ENCODE results near the gene EPN1. TPM values are rescaled to one million over a fixed set of nuclear protein-coding genes. Genes with fewer than 3 reads are reported as not detected.

The EPN1 gene
- total RNA-seq, 8 experiments from 2014 or later, result 21.8 to 79.7 (median 50.3) TPM

DNA sequence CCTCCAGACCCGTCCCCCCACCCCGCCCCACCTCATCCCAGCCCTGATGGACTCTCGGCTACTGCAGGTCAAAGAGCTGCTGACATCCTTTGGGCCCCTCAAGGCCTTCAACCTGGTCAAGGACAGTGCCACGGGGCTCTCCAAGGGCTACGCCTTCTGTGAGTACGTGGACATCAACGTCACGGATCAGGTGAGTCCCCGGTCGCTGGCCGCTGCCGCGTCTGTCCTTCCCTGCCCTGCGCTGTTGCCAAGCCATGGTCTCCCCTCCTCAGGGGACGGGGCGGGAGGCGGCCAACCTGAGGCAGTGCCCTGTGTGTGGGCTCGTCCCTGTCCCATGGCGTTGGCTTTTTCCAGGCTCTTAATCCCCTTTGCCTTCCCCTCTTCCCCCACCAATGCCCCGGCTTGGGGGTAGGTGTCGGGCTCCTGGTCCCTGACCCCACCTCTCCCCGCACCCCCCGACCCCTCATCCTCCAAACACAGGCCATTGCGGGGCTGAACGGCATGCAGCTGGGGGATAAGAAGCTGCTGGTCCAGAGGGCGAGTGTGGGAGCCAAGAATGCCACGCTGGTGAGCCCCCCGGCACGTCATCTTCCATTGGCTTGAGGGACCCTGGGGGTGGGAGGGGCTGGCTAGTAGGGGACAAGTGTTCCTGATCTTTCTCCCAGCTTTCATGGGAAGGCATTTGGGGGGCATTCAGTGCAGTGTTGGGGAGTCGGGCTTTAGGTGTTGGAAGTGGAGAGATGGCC, 6.2 kb upstream of the EPN1 start:
- ATAC-seq (replicated peaks in 6 of 8), result peak in 1 of 8 experiments; percentile 8
- Histone ChIP-seq H3K27ac (no peak overlapping the region), H3K4me3 (no peak overlapping the region), H3K4me1 (replicated peaks in 1 of 2) (peaks cover 0 to 5% of the 10 kb centered on the region in 2 donors)
- 87 to 100% methylated on average over 1 to 3 of the region's 30 CpGs; no CpG with 5 or more reads in 8 of the 10 experiments for WGBS, 10 experiments
- in situ Hi-C loops (cut with MboI; ENCODE audit: low pct_unique_long_range_greater_than_20kb in 2 of 9, low sequenced_read_pairs in 9 of 9, unreplicated experiment in 9 of 9), result no loop called here

DNA sequence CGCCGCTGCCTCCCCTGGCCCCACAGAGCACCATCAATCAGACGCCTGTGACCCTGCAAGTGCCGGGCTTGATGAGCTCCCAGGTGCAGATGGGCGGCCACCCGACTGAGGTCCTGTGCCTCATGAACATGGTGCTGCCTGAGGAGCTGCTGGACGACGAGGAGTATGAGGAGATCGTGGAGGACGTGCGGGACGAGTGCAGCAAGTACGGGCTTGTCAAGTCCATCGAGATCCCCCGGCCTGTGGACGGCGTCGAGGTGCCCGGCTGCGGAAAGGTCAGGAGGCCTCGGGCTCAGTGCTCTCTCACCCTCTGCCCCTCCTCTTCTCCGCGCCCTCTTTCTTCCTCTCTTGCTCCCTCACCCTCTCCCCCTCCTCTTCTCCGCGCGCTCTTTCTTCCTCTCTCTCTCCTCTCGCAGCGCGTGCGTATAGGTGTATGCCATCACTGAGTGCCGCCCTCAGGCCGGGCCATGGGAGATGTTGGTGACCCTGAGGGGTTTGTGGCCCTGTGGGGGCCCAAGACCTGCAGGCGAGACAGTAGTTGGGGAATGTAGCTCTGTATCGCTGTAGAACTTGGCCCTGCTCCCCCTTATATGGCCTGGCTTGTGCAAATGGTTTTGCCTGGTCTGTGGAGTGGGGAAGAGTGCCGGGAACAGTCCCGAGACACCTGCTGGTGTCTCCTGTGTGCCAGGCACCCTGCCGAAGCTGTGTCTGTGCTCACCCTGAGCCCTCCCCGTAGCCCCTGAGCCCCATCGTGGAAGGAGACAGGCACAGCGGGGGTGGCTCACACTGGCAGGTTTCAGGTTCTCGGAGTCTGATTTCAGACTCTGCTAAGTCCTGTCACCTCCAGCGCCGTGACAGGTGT, 5.4 kb upstream of the EPN1 start:
- in situ Hi-C loops (cut with MboI; ENCODE audit: low pct_unique_long_range_greater_than_20kb in 2 of 9, low sequenced_read_pairs in 9 of 9, unreplicated experiment in 9 of 9), result no loop called here
- Histone ChIP-seq H3K4me1 (replicated peaks in 1 of 2) (peaks cover 0 to 10% of the 10 kb centered on the region in 2 donors), H3K4me3 (no peak overlapping the region), H3K27ac (no peak overlapping the region)
- whole genome bisulfite sequencing, 10 experiments, result 90 to 100% (median 92%) methylated on average over 1 to 6 of the region's 43 CpGs; no CpG with 5 or more reads in 6 of the 10 experiments
- no peak for ATAC-seq (replicated peaks in 6 of 8)

DNA sequence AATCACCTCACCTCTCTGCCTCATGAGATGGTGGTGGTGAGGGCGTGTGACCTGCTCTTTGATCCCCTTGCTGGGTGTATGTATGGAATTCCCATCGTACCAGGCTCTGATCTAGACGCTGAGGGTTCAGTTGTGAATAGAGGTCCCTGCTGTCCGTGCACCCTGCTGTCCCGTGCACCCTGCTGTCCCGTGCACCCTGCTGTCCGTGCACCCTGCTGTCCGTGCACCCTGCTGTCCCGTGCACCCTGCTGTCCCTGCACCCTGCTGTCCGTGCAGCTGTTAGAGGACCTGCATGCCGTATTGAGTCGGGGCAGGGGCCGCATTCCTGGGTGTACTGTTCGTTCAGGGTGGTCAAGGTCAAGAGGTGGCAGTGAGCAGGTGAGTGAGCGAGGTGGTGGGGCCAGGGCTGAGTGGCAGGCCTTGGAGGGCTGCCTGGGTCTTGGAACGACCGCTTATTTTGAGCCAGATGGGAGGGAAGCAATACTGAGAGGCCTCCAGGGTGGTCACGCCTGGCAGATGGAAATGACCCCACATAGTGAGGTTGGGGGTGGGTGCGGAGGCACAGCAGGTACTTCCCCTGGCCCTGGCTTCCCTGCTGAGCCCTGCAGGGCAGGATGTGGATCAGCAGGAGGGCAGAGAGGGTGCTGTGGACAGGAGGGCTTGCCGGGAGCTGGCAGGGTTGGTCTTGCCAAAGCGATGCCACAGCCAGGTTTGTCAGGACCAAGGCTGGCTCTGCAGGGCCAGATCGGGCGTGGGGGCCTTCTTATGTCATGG, 4.6 kb upstream of the EPN1 start:
- 80 to 97% (median 87%) methylated on average over 2 to 14 of the region's 23 CpGs; no CpG with 5 or more reads in 3 of the 10 experiments for WGBS, 10 experiments
- in situ Hi-C loops (cut with MboI; ENCODE audit: low pct_unique_long_range_greater_than_20kb in 2 of 9, low sequenced_read_pairs in 9 of 9, unreplicated experiment in 9 of 9), result no loop called here
- Histone ChIP-seq H3K4me3 (no peak overlapping the region), H3K4me1 (replicated peaks in 1 of 2) (peaks cover 0 to 10% of the 10 kb centered on the region in 2 donors), H3K27ac (no peak overlapping the region)
- ATAC-seq (replicated peaks in 6 of 8), result no peak

DNA sequence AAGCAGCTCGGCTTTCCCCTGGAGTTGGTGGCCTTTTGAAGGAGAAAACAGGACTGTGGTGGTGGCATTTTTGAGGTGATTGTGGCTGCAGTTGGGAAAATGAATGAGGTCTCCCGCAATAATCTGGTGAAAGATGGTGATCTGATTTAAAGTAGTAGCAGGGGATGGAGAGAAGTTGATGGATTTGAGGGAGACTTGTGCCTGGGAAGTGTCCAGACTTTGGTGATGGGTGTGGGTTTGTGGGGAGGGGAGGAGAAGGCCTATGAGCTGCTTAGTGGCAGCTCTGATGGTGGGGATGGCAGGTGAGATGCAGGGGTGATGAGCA, 4.0 kb upstream of the EPN1 start:
- in situ Hi-C loops (cut with MboI; ENCODE audit: low pct_unique_long_range_greater_than_20kb in 2 of 9, low sequenced_read_pairs in 9 of 9, unreplicated experiment in 9 of 9), result no loop called here
- WGBS, 10 experiments, result 80 to 100% (median 94%) methylated on average over 1 of the region's 2 CpGs; no CpG with 5 or more reads in 6 of the 10 experiments
- H3K27ac ChIP-seq, result no peak overlapping the region

DNA sequence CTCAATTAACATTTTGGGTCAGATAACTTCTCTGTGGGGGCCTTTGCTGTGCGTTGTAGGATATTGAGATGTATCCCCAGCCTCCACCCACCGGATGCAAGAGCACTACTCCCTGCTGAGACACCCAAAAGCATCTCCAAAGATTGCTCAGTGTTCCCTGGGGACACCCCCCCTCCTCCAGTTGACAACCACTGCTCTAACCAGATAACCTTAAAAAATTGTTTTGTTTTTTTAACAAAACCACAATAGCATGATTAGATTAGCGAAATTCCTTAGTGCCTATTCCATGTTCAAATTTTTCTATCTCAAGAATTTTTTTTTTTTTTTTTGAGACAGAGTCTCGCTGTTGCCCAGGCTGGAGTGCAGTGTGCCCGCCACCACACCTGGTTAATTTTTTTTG, 2.6 kb upstream of the EPN1 start:
- ATAC-seq (replicated peaks in 6 of 8), result no peak
- Histone ChIP-seq H3K27ac (no peak overlapping the region), H3K4me3 (no peak overlapping the region), H3K4me1 (replicated peaks in 1 of 2) (peaks cover 10 to 20% of the 10 kb centered on the region in 2 donors)
- in situ Hi-C loops (cut with MboI; ENCODE audit: low pct_unique_long_range_greater_than_20kb in 2 of 9, low sequenced_read_pairs in 9 of 9, unreplicated experiment in 9 of 9), result no loop called here
- 42 to 100% (median 84%) methylated on average over 2 to 5 of the region's 5 CpGs for WGBS, 10 experiments

More for the DNA sequence above, 4.0 kb upstream of the EPN1 start:
- H3K4me1 ChIP-seq (replicated peaks in 1 of 2), result peaks cover 0 to 11% of the 10 kb centered on the region in 2 donors
- no peak for ATAC-seq (replicated peaks in 6 of 8)
- no peak overlapping the region for H3K4me3 ChIP-seq

DNA sequence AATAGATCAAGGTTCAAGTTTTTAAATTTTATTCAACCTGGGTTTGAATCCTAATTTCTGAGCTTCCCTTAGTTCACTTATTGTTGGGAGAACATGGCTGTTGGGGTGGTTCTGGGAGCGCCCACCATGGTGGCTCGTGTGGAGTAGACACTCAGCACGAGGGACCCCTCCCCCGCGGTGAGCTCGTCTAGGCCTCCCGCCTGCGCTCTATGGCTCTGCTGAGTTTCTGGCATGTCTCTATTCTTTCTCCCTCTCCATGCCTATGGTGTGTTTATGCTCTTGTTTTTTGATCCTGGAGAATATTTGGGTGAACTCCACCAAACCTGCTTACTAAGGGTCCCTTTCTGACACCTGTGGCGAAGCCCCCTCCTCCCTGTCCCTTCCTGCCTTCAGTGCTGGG, 1.6 kb upstream of the EPN1 start:
- no peak for ATAC-seq (replicated peaks in 6 of 8)
- H3K27ac ChIP-seq, result no peak overlapping the region
- peaks cover 10 to 20% of the 10 kb centered on the region in 2 donors for H3K4me1 ChIP-seq (replicated peaks in 1 of 2)
- WGBS, 10 experiments, result 56 to 100% (median 76%) methylated on average over 1 to 8 of the region's 9 CpGs; no CpG with 5 or more reads in 6 of the 10 experiments
- in situ Hi-C loops (cut with MboI; ENCODE audit: low pct_unique_long_range_greater_than_20kb in 2 of 9, low sequenced_read_pairs in 9 of 9, unreplicated experiment in 9 of 9), result no loop called here
- H3K4me3 ChIP-seq, result no peak overlapping the region

DNA sequence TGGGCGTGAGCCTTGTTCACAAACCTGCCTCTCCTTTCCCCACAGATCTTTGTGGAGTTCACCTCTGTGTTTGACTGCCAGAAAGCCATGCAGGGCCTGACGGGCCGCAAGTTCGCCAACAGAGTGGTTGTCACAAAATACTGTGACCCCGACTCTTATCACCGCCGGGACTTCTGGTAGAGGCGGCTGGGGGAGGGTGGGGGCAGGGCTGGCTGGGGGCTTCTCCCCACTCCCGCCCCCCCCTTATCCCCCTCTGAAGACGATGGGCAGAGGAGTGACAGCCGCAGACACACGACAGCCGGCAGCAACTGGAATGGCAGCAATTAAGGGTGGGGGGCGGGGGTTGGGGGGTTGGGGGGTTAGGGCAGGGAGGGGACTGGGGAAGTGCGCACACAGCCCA, 1.1 kb upstream of the EPN1 start:
- peak overlapping the region in 3 of 5 donors; percentile 68 to 83 (median 75) for H3K4me3 ChIP-seq
- 60 to 80% methylated on average over 1 of the region's 15 CpGs; no CpG with 5 or more reads in 8 of the 10 experiments for WGBS, 10 experiments
- in situ Hi-C loops (cut with MboI; ENCODE audit: low pct_unique_long_range_greater_than_20kb in 2 of 9, low sequenced_read_pairs in 9 of 9, unreplicated experiment in 9 of 9), result no loop called here
- peaks cover 10 to 20% of the 10 kb centered on the region in 2 donors for H3K4me1 ChIP-seq (replicated peaks in 1 of 2)
- peak overlapping the region in 1 of 2 donors; percentile 92 for H3K27ac ChIP-seq
- no peak for ATAC-seq (replicated peaks in 6 of 8)

DNA sequence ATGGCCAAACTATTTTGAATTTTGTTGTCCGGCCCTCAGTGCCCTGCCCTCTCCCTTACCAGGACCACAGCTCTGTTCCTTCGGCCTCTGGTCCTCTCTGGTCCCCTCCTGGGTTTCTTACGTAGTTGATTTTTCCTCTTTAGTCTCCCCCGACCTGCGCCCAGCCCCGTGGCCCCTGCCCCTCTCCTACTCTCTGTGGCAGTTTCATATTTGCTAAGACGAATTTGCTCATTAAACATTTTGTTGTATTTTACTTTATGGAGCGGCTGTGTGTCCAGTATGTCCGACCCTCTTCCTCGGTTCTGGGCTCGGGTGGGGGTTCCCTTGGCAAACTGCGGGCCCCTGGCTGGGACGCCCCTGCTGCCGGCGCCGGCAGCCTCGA, 576 bp upstream of the EPN1 start:
- in situ Hi-C loops (cut with MboI; ENCODE audit: low pct_unique_long_range_greater_than_20kb in 2 of 9, low sequenced_read_pairs in 9 of 9, unreplicated experiment in 9 of 9), result no loop called here
- peaks cover 10 to 20% of the 10 kb centered on the region in 2 donors for H3K4me1 ChIP-seq (replicated peaks in 1 of 2)
- ATAC-seq (replicated peaks in 6 of 8), result peak in 3 of 8 experiments; percentile 0 to 1 (median 0)
- H3K27ac ChIP-seq, result peak overlapping the region; percentile 66 to 92
- 10 to 76% (median 42%) methylated on average over 2 to 4 of the region's 17 CpGs; no CpG with 5 or more reads in 6 of the 10 experiments for WGBS, 10 experiments
- H3K4me3 ChIP-seq, result peak overlapping the region; percentile 68 to 98 (median 83)

DNA sequence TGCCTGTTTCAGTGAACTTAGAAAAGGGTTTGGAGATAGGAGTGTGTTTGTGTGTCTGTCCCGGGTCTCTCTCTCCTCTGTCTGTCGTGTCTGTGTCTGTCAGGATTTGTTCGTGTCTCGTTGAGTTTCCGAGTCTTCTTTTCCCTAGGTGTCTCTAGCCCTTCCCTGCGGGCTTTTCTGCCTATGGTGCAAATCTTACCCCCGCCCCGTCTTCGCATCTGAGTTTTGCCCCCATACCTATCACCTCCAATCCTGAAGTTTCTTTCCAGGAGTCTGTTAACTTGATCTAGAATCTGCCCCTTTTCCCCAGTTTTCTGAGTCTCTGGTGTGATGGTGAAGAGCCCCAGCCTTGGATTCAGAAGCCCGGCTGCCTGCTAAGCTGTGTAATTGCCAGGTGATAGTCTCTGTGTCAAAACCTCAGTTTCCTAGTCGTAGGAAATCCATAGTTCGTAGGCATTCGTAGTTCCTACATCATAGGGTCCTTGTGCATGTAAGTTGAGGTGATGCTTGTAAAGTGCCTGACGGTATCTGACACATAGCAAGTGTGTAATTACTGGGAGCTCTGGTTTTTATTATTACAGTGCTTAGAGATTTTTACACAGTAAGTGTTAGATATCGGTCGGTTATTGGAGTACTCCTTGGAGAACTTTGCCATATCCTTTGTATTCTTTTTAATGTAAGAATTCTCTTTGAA, 782 bp downstream of the EPN1 start:
- H3K27ac ChIP-seq, result peak overlapping the region; percentile 88 to 92
- in situ Hi-C loops (cut with MboI; ENCODE audit: low pct_unique_long_range_greater_than_20kb in 2 of 9, low sequenced_read_pairs in 9 of 9, unreplicated experiment in 9 of 9), result no loop called here
- no peak for ATAC-seq (replicated peaks in 6 of 8)
- WGBS, 10 experiments, result 0 to 40% (median 24%) methylated on average over 1 to 13 of the region's 16 CpGs
- peaks cover 10 to 20% of the 10 kb centered on the region in 2 donors for H3K4me1 ChIP-seq (replicated peaks in 1 of 2)
- peak overlapping the region; percentile 68 to 98 (median 83) for H3K4me3 ChIP-seq

DNA sequence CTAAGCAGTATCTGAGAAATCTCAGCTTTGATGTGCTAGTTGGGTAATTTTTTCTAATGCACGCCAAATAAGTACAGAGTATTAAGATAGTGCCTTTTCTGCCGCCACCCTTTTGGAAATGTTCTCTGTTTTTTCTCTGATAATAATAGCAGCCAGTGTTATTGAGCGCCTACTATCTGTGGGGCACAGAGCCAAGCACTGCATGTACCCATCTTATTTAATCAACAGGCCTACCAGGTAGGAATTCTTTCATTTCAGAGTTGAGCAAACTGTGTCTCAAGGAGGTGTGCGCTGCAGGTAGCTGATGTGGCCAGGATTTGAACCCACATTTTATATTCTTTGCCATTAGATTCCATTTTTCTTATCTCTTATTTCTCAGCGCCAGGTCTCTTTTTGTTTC, 1.4 kb downstream of the EPN1 start:
- Histone ChIP-seq H3K4me3 (peak overlapping the region in 3 of 5 donors; percentile 75 to 95 (median 83)), H3K4me1 (replicated peaks in 1 of 2) (peaks cover 10 to 20% of the 10 kb centered on the region in 2 donors), H3K27ac (no peak overlapping the region)
- ATAC-seq (replicated peaks in 6 of 8), result no peak
- in situ Hi-C loops (cut with MboI; ENCODE audit: low pct_unique_long_range_greater_than_20kb in 2 of 9, low sequenced_read_pairs in 9 of 9, unreplicated experiment in 9 of 9), result no loop called here
- WGBS, 10 experiments, result 43 to 100% (median 78%) methylated on average over 1 to 5 of the region's 5 CpGs

DNA sequence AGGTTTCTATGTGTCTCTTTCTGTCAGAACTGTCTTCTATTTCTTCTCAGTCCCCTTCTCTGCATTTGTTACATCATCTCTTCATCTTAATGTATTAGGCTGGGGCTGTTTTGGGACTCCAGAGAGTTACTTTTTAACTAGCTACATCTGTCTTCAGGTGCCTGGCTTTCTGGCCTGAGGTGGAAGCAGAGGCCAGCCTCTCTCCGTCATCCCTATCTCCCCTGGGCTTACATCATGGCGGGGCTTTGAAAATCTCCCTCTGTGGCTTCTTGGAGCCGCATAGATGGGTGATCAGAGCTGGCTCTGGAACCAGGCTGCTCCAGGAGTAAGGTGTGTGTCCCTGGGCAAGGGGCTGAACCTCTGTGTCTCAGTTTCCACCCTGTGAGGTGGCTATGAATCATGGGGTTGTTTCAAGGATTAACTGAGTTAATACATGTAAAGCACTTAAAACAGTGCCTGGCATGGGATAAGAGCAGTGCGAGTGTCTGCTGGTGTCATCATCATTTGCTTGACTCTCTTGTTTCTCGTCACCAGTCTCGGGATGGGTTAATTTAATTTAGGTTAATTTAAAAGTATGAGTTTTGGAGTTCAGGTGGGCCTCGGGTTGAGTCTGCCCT, 2.0 kb downstream of the EPN1 start:
- WGBS, 10 experiments, result 40 to 100% (median 86%) methylated on average over 1 to 4 of the region's 7 CpGs; no CpG with 5 or more reads in 4 of the 10 experiments
- Histone ChIP-seq H3K4me3 (peak overlapping the region in 1 of 5 donors; percentile 83), H3K4me1 (replicated peaks in 1 of 2) (peaks cover 10 to 20% of the 10 kb centered on the region in 2 donors), H3K27ac (no peak overlapping the region)
- ATAC-seq (replicated peaks in 6 of 8), result no peak
- in situ Hi-C loops (cut with MboI; ENCODE audit: low pct_unique_long_range_greater_than_20kb in 2 of 9, low sequenced_read_pairs in 9 of 9, unreplicated experiment in 9 of 9), result no loop called here

DNA sequence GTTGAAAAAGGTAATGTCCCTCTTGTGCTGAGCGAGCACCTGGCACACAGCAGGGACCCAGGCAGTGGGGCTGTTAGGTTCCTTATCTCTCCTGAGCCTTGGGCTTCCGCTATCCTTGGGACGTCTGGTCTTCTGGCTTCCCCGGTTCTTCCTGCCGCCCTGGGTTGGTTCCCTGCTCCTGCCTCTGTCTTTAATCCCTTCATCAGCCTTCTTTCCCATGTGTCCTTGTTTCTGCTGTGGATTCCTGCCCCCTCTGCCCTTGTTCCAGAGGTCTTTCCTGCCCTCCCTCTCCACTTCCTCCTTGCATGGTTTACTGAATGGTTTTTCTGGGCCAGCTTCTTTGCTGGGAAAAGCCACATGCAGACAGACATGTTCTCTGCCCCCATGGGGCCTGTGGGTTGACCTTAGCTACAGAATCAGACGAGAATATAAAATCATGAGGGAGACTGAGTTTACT, 2.6 kb downstream of the EPN1 start:
- Histone ChIP-seq H3K4me1 (replicated peaks in 1 of 2) (peaks cover 10 to 20% of the 10 kb centered on the region in 2 donors), H3K4me3 (no peak overlapping the region), H3K27ac (no peak overlapping the region)
- 55 to 100% (median 86%) methylated on average over 1 to 6 of the region's 6 CpGs; no CpG with 5 or more reads in 1 of the 10 experiments for WGBS, 10 experiments
- no peak for ATAC-seq (replicated peaks in 6 of 8)
- in situ Hi-C loops (cut with MboI; ENCODE audit: low pct_unique_long_range_greater_than_20kb in 2 of 9, low sequenced_read_pairs in 9 of 9, unreplicated experiment in 9 of 9), result no loop called here
